ENCODE measurements around the gene SLC25A4.
"Not testable (repeated sequence)": the region's sequence is repeated elsewhere in the genome, so short reads cannot be mapped to it uniquely, and the experiment has no call there.

Gene SLC25A4

DNA sequence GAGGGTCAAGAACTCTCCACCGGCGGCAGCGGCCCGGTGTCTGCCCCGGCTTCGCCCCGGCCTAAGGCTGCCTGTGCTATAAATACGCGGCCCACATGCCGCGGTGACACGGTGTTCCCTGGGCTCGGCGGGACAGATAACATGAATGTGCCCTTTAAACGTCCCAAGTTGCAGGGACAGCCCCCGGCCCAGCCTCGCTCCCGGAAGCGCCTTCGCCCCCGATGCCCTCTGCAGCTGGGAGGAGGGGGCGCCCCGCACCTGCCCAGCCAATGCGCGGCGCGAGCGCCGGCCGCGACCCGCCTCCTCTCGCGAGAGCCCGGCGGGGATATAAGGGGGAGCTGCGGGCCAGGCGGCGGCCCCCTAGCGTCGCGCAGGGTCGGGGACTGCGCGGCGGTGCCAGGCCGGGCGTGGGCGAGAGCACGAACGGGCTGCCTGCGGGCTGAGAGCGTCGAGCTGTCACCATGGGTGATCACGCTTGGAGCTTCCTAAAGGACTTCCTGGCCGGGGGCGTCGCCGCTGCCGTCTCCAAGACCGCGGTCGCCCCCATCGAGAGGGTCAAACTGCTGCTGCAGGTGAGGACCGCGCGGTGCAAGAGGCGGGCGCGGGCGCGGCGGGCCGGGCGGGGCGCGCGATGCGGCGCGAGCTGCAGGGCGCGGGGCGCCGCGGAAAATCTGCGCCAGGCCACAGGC lies at the start of gene SLC25A4:
Gene SLC25A4 (plus strand): TSS at position 355 of the 689 bp plus-strand sequence. CDS start 107 bp downstream, at position 462.
- DNase-seq (ENCODE audit: low read depth) = peak; percentile 24

DNA sequence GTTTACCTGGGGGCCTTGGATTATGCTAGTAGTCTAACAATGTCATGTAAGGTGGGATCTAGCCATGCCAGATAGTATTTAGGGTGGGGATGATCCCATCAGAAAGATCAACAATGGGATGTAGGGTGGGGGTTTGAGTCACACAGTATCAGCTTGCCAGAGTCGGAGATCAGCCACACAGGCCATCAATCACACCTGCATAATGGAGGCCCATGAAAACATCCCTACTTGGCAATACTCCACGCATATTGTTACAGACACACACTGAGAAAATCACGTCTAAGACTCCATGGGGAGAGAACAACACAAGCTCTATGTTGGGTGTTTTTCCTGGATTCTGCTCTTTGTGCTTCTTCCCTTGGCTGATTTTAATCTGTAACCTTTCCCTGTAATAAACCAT lies 49.5 kb upstream of the SLC25A4 start:
- no peak for DNase-seq (ENCODE audit: low read depth)

DNA sequence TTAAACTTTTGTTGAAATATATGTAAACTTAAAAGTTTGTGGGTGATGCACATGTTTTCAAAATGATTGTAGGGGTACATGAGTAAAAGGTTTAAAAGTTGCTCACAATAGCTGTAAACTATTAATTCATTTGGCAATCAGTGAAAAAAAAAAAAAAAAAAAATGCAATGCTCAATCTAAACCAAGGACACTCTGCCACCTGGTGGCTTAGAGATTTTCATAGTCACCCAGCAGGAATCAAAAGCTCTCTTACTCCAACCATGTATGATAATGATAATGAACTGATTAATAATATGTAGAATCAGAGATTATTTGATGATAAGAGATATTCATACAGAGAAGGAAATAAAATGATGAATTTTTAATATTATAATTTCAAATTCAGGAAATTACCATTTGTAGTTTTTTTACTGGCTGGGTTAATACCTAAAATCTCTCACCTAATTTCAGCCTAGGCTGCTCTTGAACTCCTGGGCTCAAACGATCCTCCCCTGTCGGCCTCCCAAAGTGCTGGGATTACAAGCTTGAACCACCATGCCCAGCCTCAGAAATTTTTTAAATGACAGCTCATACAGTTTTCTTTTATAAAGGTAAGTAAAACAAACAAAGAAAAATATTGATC lies 46.9 kb upstream of the SLC25A4 start:
- peak; percentile 35 for DNase-seq (ENCODE audit: low read depth)

DNA sequence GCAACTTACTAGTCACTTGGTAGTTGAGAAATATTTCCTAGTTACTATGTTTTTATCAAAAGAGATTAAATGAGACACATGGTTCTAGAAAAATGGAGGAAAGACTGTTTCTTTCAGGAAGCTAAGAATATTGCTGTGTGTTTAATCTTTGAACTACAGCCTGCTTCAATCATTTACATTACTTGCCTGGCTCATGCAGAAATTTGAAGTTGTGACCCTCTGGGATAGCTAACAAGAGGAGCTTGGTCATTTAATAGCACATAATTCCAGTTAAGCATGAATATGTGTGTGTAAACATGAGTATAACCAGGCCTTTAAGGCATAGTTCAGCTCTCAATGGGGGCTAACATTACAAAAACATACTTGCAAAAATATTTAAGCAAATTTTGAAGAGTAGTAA lies 44.6 kb upstream of the SLC25A4 start:
- DNase-seq (ENCODE audit: low read depth) = no peak

DNA sequence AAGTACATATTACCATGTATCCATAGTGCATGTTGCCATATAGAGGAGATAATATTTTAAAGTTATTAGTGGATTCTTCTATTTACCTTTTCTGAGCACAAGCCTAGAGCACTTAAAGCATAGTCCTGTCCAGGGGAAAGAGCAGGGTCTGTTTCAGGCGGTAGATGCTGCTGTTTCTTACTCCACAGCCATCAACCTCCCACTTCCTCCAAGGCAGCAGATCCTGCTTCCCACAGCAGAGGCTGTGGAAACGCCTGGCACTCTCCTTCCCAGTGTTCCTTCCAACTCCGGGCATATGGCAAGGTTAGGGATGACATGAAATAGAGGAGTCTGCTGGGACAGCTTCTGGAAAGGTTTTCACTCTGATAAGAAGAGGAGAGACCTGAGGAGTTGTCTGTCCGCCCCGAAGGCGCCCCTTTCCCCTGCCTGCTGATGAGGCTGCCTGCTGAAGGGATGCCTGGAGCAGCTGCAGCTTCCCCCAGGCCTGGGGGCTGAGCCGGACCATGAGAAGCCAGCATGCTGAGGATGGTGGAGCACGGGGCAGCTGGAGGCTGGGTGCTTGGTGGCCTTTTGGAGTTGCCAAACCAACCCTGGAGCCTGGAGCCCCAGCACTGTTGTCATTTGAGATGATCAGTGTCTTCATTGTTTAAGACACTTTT lies 43.9 kb upstream of the SLC25A4 start:
- no peak for DNase-seq (ENCODE audit: low read depth)

DNA sequence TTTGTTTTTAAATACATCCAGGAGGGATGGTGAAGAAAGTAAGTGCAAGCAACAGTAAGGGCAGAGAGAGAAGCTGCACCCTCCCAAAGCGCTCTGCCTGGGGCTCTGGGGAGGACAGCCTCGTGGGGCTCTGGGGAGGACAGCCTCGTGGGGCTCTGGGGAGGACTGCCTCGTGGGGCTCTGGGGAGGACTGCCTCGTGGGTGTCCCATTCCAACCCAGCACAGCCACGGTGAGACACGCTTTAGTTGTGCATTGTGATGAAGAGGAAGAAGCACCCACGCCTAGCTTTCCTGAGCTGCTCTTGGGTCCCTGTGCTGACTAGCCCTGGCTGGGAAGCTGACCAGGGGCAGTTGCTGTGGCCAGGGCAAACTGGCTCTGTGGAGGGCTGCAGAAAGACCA lies 43.1 kb upstream of the SLC25A4 start:
- DNase-seq (ENCODE audit: low read depth) = no peak

DNA sequence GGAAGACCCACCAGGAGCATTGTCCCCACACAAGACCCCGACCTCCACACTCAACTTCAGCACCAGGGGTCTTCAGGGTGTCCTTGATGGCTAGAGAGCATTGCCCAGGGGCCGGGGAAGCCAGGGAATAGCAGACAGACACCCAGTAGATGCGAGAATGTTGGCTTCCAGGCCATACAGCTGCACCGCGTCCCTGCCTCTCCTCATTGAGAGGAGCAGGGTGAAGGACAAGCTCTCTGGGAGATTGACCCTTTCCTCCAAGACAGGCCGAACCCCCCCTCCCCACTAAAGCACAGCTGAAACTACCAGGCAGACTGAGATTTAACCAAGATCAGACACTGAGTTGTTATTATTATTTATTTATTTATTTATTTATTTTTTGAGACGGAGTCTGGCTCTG lies 42.6 kb upstream of the SLC25A4 start:
- DNase-seq (ENCODE audit: low read depth) = no peak

DNA sequence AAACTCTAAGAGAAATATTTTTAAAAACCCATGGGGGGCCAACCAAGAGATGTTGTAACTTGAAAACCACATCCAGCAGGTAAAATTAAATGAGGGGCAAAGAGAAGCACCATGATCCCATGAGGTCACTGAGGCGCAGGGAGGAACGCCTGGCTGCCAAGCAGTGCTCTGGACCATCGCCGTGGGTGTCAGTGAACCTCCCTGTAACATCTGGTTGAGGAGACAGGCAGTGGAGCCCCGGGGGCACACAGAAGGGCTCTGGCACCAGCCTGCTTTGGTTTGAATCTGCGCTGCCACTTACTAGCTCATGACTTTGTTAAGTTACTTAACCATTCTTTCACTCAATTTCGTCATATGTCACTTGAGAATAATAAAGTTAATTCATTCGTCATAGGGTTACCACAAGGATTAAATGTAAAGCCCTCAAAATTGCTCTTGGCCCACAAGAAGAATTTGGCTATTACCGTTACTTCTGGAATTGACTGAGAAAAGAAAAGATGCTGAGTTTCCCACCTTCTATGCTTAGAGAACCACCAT lies 41.6 kb upstream of the SLC25A4 start:
- DNase-seq (ENCODE audit: low read depth) = peak; percentile 27

DNA sequence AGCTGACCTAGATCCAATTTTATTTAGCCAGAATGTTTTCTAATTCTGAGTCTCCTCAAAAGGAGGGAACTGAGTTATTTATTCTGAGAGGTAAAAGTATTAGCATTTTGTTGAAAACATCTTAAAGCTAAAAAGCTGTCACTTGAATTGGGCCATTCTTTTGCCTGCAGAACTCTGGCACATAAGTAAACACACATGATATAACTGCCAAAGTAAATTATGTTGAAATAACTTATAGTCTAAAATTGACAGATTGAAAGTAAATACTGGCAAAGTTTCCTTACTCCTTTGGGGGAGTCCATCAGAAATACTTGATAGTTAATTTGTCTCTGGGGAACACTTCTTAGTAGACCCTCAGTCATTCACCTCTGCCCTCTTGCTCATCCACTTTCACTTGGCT lies 38.3 kb upstream of the SLC25A4 start:
- no peak for DNase-seq (ENCODE audit: low read depth)

DNA sequence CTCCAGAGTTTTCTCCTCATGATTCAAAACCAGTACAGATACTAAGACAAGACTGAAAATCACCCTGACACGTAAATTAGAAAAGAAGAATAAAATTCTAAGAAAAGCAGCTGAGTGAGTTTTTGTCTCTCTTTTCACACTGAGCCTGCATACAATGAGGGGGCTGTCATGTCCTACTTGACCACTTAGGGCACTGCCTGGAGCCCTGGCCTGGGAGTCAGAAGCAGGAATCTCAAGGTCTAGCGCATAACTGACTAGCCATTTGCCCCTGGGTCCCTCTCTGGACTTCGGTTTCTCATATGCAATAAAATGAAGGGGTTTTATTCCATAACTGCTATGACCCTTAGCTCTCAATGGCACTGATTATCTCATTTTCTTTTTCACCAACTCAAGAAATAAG lies 36.7 kb upstream of the SLC25A4 start:
- DNase-seq (ENCODE audit: low read depth) = no peak

DNA sequence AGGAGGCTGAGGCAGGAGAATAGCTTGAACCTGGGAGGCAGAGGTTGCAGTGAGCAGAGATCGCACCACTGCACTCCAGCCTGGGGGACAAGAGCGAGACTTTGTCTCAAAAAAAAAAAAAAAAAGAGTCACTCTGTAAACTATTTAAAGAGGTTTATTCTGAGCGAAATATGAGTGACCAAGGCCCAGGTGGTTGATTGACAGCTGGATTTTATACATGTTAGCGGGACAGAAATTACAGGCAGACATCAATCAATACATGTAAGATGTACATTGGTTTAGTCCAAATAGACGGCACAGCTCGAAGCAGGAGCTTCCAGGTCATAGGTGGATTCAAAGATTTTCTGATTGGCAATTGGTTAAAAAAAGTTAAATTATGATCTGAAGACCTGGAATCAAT lies 35.5 kb upstream of the SLC25A4 start:
- DNase-seq (ENCODE audit: low read depth) = not testable (repeated sequence)

DNA sequence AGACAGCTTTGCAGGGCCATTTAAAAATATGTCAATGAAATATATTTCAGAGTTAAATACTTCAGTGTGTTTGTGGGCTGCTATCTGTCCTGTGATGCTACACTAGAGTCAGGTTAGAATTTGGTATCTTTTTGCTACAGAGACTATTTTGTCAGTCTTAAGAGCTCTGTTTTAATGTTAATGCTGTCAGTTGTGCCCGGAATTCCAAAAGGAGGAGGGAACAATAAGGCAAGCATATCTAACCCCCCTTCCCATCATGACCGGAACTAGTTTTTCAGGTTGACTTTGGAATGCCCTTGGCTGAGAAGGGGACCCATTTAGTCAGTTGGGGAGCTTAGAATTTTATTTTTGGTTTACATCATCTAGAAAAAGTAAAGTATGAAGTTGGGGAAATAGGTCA lies 34.9 kb upstream of the SLC25A4 start:
- DNase-seq (ENCODE audit: low read depth) = no peak

DNA sequence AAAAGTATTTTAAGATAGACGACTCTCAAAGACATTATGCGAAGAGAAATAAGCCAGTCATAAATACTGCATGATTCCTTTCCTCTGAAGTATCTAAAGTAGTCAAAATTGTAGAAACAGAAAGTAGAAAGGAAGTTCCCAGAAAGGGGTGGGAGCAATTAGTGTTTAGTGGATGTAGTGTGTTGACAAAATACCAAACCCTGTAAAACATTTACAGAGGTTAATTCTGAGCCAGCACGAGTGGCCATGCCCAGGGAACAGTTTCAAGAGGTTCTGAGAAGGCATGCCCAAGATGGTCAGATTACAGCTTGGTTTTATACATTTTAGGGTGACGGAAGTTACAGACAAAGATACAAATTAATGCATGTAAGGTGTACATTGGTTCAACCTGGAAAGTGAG lies 34.4 kb upstream of the SLC25A4 start:
- no peak for DNase-seq (ENCODE audit: low read depth)

DNA sequence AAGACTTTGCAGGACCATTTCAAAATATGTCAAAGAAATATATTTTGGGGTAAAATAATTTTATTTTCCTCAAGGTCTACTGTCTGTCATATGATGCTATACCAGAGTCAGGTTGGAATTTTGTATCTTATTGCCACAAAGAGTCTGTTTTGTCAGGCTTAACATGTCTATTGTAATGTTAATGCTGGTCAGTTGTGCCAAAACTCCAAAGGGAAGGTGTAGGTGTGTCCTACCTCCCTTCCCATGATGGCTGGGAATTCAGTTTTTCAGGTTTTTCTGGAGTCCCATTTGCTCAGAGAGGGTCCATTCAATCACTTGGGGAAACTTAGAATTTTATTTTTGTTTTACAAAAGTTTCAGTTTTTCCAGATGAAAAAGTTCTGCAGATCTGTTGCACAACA lies 33.3 kb upstream of the SLC25A4 start:
- DNase-seq (ENCODE audit: low read depth) = no peak

DNA sequence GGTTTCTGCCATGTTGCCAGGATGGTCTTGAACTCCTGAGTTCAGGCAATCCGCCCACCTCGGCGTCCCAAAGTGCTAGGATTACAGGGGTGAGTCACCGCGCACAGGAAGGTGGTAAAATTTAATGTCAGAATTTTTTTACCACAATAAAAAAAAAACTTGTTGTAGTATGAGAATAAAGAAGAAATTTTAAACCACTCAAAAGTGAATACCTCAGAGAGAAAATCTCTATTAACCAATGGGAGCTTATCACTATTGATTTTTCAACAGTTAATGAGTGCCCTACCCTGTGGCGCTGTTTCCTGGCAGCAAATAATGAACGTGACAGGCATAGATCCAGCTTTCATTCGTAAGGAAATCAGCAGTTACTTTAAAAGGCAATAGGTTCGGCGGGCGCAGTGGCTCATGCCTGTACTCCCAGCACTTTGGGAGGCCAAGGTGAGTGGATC lies 32.7 kb upstream of the SLC25A4 start:
- no peak for DNase-seq (ENCODE audit: low read depth)

DNA sequence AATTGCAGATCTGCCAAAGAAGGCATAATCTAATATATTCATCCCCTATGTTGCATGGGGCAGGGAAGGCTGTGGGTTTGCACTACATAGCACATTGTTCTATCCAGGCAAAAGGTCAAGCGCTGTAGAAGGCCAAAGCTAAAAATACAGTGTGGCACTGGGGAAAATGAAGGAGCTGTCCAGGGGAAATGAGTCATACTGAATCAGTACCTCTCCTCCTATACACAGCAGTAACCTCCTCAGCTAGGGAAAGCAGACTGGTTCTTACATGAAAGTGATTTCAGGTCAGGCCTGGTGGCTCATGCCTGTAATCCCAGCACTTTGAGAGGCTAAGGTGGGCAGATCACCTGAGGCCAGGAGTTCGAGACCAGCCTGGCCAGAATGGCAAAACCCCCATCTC lies 31.0 kb upstream of the SLC25A4 start:
- peak; percentile 89 for DNase-seq (ENCODE audit: low read depth)

DNA sequence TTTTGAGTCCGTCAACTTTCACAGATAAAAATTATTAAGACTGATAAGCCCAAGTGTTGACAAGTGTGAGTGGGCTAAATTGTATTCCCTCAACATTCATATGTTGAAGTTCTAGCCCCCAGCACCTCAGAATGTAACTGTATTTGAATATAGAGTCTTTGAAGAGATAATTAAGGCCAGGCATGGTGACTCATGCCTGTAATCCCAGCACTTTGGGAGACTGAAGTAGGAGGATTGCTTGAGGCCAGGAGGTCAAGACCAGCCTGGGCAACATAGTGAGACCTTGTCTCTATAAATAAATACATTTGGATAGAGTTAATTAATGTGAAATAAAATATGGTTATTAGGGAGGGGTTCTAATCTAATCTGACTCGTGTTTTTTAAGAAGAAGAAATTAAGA lies 29.7 kb upstream of the SLC25A4 start:
- DNase-seq (ENCODE audit: low read depth) = peak; percentile 13

DNA sequence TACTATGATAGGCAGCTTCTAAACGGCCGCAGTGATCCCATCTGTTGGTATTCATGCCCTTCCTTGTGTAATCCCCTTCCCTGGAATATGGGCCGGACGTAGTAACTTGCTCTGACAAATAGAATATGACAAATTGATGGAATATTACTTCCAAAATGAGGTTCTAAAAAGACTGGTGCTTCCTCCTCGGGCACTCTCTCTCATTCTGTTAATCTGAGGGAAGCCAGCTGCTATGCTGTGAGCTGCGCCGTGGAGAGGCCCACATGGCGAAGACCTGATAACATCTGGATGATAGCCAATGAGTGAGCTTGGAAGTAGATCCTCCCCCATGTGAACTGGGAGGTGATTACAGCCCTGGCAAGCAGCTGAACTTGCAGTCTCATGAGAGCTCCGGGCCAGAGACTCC lies 27.2 kb upstream of the SLC25A4 start:
- DNase-seq (ENCODE audit: low read depth) = peak; percentile 85

DNA sequence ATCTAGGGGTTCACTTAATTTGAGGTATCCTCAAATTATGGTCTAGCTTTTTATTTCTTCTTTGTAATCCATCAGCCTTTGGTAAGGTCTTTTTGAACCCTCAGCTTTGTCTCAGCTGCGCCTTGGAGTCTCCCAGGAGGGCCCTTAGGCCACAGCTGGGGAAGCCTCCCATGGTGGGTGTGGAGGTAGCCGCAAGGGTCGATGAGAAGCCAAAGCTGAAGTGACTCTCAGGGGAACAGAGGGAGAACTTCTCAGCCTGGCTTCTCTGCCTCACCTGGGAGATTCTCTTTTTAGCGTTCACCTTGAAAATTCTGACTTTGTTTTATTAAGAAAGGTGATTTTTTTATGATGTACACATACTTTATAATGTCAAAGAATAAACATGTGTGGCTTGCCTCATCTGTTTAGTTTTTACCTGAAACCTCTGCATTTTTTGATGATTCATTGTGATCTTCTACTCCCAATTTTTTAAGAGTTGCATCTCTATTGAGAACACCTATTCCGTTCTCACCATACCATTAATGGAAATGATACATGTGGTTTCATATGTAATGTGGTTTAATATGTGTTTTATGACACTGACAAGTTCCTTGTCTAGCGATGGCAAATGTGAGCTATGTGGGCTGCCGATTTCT lies 25.6 kb upstream of the SLC25A4 start:
- DNase-seq (ENCODE audit: low read depth) = no peak

DNA sequence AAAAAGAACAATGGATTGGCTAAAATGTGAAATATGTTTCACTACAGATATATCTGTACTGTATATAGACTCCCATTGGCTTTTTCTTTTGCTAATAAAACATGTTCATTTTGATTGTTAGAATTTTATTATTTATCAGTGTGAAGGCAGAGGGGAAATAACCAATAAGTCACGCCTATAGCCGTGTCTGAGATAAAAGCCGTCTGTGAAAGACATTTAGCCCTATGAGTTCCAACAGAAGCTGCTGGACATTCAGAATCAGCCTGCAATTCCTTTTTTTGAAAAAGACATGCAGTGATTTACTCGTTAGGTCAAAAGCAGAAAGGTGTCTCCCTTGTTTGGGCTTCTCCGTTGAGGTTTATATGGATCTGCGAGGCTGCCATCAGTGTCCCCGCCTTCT lies 24.2 kb upstream of the SLC25A4 start:
- no peak for DNase-seq (ENCODE audit: low read depth)

DNA sequence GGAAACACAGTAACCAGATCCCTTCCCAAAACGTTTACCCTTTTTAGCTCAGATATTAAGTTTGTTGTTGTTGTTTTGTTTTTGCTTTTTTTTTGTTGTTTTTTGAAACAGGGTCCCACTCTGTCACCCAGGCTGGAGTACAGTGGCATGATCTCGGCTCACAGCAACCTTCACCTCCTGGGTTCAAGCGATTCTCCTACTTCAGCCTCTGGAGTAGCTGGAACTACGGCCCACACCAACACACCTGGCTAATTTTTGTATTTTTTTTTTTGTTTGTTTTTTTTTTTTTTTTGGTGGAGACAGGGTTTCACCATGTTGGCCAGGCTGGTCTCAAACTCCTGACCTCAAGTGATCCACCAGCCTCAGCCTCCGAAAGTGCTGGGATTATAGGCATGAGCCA lies 23.6 kb upstream of the SLC25A4 start:
- DNase-seq (ENCODE audit: low read depth) = not testable (repeated sequence)

DNA sequence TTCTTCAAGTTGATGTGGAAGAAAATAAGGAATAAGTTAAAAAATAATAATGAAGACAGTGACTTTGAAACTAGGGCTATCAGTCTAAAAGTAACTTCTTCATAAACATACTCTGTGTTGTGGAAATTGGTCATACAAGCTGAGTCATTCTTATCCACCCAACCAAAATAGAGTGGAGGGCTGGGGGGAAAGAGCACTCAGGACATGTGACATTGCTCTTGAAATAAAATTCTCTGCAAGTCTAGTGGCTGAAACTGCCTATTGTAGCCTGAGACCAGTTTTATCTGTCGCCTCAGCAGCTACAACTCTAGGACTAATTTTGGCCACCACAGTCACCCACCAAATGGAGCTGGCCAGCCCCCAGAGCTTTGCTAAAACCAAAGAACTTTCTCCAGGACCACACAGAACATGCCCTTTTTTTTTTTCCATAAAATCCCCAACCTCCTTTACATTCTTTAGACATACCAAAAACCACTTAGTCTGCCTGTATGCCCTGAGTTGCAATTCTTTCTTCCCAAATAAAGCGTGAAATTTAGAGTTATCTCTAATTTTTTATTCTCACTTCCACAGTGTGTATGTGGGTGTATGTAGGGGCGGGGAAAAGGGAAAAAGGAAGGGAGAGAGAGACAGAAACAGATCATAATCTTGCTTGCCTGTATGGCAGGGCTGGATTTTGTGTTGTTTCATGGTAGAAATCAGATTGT lies 23.0 kb upstream of the SLC25A4 start:
- no peak for DNase-seq (ENCODE audit: low read depth)

Measured in fibroblast of the conjunctiva (primary cell).